ENCODE data around the gene COA5.

- TF ChIP-seq EZH2phosphoT487 (IDR thresholded peaks at IDR 0.05; ENCODE audit: insufficient read depth, low read depth) (no peak), EZH2 (IDR thresholded peaks at IDR 0.05; ENCODE audit: insufficient read depth, poor library complexity, severe bottlenecking) (no peak)
Observed at GRCh38 chr2:98608116-98608961, at the start of gene COA5, which contains the start of gene UNC50.
